GM21526 (cell line): ENCODE results near the gene NMU.
A peak's percentile ranks its signal among the peaks of the same experiment; 100 is the strongest.
"Not testable (repeated sequence)": the region's sequence is repeated elsewhere in the genome, so short reads cannot be mapped to it uniquely, and the experiment has no call there.

ENCODE experiments used
- ATAC-seq: cut with Tn5 transposase; IDR thresholded peaks from one replicate; pipeline ENCODE4 v1.9.1; 2021; ENCODE audit warnings: moderate library complexity; ENCODE audit not compliant: unreplicated experiment, low FRiP score

The NMU gene

DNA sequence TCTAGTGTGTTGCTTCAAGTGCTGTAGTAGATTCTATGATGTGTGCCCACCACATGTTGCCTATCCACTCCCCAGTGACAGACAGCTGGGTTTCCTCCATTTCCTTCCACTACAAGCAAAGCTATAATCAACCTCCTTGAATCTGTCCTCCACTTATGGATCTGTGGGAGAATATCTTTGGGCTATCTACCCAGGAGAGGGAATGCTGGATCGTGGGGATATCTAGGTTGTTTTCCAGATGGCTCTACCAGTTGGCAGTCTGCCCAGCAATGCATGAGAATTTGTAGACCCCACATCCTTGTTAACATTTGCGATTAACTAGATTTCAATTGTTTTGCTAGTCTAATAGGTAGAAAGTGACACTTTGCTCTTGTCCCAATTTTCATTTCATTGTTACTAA, 10.3 kb downstream of the NMU start:
- ATAC-seq, result no peak

DNA sequence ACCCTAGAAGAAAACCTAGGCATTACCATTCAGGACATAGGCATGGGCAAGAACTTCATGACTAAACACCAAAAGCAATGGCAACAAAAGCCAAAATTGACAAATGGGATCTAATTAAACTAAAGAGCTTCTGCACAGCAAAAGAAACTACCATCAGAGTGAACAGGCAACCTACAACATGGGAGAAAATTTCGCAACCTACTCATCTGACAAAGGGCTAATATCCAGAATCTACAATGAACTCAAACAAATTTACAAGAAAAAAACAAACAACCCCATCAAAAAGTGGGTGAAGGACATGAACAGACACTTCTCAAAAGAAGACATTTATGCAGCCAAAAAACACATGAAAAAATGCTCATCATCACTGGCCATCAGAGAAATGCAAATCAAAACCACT, 12.0 kb downstream of the NMU start:
- ATAC-seq, result not testable (repeated sequence)

DNA sequence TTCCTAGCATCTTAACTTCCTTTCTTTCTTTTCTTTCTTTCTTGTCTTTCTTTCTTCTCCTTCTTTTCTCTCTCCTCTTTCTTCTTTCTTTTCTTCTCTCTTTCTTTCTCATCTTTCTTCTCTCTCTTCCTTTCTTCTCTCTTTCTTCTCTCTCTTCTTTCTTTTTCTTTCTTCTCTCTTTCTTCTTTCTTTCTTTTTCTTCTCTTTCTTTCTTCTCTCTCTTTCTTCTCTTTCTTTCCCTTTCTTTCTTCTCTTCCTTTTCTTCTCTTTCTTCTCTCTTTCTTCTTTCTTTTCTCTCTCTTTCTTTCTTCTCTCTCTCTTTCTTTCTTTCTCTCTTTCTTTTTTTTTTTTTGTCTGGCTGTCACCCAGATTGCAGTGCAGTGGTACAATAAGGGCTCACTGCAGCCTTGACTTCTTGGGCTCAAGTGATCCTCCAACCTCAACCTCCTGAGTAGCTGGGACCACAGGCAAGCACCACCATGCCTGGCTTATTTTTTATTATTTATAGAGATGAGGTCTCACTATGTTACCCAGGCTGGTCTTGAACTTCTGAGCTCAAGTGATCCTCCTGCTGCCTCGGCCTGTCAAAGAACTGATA, 17.5 kb downstream of the NMU start:
- no peak for ATAC-seq

DNA sequence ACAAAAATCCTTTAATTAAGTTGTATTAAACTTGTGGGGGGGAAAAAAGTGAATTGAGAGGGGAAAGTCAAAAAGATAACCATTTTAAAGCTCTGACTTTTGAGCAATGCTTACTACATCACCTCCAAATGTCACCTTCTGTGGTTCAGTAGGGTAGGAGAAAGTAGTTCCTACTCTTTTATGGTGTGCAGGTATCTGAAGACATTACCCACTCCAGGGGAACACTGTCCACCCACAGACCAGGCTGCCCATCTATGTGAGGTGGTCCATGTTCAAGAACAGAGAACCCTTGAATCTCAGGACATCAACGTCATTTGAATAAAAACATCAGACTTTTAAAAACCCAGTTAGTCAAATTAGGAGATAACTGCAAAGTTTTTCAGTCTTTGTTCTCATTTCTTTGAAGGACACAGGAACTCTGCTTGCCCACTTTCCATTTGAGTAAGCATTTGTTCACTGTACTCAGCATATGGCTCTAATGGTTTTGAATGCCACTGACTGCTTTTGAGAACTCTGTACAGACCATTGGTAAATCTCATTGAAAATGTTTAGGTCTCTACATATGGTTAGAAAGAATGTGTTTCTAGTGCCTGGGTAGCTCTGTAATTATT, 18.4 kb downstream of the NMU start:
- ATAC-seq, result peak; percentile 100

DNA sequence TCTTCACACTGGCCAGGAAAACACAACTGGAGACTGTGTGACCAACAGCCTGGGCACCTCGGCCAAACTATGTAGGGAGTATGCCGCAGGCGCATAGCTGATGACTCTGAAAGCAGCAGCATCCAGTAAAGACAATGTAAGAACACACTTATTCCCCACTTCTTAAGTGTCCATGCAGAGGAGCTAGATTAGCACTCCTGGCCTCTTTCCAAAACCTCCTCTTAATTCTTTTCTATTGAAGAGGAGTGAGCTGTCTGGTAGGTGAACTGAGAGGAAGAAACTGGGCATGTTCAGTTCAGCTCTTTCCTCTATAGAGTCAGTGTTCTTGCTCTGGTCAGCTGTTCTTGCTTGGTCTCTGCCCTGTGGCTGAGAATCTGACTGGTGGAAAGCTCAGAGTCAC, 21.1 kb downstream of the NMU start:
- no peak for ATAC-seq

DNA sequence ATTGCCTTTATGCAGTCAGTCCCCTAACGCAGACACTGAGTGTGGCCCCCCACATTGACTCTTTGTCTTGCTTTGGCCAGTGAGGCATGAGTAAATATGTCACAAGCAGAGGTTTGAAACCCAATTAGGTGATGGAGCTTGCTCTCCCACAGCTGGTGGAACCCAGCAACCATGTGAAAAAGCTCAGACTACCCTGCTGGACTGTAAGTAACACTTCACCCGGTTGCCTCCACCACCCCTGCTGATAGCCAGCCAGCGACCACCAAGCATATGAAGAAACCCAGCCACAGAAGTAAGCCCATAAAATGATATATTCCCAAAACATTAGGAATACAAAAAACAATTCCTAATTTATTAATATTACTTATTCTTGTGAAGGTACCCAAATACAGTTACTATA, 22.5 kb downstream of the NMU start:
- no peak for ATAC-seq

DNA sequence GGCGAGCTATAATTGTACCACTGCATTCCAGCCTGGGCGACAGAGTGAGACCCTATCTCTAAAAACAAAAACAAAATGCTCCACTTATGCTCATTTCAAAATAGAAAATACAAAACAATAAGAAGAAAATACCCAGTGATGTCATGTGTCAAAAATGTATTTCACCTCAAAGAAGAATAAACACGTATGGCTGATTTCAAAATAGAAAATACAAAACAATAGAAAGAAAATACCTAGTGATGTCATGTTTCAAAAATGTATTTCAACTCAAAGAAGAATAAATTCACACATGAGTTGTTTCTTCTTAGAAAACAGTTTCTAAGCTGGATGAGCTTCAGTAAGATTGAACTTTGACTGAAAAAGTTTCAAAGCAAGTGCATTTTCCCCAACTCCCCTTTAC, 23.8 kb downstream of the NMU start:
- no peak for ATAC-seq

DNA sequence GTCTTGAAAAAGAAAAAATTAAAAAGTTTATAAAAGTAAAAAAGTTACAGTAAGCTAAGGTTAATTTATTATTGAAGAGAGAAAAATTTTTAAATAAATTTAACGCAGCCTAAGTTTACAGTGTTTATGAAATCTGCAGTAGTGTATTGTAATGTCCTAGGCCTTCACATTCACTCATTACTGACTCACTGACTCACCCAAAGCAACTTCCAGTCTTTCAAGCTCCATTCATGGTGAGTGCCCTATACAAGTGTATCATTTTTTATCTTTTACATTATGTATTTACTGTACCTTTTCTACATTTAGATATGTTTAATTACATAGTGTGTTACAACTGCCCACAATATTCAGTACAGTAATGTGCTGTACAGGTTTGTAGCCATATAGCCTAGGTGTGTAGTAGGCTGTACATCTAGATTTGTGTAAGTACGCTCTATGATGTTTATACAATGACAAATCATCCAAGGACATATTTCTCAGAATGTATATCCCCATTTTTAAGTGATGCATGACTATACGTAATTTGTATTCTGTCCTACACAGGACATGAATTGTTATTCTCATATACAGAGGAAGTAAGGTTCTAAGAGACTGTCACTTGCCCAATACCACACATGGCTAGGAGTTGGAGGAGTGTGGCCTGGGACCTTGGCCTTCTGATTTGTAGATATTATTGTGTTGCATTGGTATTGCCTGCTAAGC, 24.6 kb downstream of the NMU start:
- no peak for ATAC-seq

DNA sequence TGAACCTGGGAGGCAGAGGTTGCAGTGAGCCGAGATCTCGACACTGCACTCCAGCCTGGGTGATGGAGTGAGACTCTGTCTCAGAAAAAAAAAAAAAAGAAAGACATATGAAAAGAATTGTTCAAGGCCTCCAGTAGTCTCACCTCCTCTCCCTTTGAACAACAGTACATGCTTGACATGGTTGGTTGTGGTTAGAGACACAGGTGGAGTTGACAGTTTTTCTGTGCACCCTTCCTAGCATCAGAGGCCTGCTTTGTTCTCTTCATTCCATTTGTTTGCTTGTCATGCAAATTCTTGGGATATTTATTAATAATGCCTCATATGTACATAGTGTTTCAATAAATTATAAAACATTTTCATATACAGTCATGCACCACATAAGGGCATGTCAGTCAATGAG, 25.7 kb downstream of the NMU start:
- ATAC-seq, result no peak

DNA sequence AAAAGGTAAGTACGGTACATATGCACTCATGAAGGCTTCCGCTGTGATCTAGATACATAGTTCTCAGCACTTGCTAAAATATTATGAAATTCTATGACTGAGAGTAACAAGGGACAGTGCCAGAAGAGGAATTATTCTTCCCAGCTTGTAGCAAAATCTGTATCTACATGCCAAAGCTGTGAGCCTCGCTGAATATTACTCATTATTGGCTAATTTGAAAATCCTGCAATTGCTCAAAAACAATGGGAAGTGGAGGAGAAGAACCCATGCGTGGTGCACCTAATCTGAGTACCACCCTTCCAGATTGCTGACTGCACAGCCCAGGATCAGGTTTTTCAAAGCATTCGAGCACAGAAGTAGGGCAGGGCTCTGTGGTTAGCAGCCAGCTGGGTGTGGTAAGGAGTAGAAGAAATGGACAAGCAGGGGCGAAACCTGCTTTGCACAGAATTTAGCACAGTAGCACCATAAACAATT, 26.7 kb downstream of the NMU start:
- ATAC-seq, result no peak

DNA sequence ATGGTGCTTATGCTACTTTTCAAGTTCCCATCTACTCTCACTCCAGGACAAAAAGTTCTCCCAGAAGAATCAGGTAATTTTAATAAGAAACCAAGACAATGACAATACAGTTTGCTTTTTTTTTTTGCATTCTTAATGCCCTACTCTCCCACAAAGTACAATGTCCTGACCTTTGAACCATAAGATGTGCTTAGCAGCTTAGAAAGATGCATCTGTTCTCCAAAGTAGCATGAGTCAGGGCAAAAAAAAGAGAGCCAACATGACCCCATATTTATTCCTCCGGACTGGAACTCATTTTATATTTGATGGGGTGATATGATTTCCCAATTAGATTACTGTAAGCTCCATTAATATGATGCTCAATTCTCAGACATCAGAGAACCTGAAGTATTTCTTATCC, 27.5 kb downstream of the NMU start:
- no peak for ATAC-seq

DNA sequence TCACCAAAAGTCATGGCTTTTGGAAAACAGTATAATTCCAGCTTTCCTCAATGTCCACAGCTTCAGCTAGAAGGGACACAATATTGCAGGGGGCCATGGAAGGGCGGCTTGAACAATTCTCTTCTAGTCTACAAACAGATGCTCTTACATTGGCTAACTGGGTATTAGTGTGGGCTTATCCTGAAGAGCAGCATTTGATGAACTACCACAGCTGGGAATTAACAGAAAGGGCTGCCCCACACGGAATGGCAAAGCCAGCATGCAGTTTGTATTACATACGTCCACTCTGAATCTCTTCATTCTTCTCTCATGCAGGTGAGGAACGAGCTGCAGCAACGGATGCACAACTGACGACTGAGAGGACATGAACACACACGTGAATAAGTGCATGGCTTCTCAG, 31.1 kb downstream of the NMU start:
- ATAC-seq, result no peak

DNA sequence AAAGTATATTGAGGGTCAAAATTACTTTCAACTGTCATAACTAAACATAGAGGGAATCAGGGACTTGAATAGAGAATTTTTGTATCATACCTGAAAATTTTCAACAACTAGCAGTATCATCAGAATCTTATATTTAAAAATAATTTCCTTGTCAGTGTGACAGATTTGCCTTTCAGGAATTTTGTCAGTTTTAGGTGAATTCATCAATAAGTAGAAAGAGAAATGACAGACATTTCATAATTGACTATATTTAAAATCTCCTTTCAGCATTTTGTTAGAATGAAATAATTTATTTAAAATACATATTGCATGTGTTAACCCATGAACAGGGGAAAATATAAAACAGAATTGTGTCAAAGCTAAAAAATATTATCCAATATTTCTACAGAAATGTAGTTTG, 35.5 kb downstream of the NMU start:
- no peak for ATAC-seq

DNA sequence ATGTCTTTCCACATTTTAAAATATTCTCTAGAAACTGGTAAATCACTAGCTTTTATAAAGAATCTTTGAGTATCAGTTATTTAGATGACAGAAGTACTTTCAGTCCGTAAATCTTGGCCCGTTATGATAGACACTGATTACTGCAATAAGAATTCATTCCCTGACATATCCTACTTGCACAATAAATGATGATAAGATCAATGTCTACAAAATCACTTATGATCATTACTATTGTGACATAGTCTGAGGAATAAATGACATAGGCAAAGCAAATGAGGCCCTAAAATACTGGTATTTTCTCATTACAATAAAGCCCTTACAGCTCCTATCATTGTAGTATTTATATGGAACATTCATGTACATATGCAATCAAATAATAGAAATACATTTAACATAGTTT, 37.5 kb downstream of the NMU start:
- ATAC-seq, result no peak

DNA sequence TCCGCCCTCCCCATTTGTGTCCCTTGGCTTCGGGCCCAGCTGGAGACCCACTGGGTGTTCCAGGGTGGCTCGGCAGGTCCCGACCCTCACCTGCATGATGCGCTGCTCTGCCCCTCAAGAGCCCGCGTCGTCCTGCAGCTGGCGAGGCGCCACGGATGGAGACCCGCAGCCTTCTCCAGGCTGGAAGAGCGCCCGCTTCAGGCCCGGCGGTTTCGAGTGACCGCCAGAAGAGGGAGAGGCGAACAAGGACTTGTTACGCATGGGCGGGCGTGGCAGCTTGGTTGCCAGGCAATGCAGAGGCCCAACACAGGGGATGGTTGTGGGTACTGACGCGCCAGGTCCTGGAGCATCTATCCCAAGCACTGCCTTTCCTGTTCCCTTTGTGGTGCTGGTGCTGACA, 44.1 kb downstream of the NMU start, which contains the start of gene PDCL2:
Gene PDCL2, minus strand, starts transcription at position 232 of the 400 bp plus-strand sequence. Its CDS starts 136 bp downstream, at position 96.
- no peak for ATAC-seq

DNA sequence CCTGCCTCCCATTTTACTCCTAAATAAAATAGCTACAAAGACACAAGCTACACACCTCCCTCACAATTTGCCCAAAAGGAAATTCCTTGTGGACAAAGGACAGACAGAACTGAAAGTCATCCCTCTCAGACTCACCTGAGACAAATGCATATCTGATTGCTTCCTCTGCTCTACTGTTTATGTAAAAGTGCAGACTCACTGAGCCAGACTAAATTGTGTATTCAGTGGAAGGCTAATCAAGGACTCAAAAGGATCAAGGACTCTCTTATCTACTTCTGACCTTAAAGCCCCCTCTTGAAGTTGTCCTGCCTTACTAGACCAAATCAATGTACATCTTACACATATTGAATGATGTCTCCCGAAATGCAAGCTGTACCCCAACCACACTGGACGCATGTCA, 47.9 kb downstream of the NMU start:
- no peak for ATAC-seq

DNA sequence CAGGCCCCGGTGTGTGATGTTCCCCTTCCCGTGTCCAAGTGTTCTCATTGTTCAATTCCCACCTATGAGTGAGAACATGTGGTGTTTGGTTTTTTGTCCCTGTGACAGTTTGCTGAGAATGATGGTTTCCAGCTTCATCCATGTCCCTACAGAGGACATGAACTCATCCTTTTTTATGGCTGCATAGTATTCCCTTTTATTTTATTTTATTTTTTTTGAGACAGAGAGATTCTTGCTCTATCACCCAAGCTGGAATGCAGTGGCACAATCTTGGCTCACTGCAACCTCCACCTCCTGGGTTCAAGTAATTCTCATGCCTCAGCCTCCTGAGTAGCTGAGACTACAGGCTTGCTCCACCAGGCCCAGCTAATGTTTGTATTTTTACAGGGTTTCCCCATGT, 53.3 kb downstream of the NMU start:
- ATAC-seq, result not testable (repeated sequence)

DNA sequence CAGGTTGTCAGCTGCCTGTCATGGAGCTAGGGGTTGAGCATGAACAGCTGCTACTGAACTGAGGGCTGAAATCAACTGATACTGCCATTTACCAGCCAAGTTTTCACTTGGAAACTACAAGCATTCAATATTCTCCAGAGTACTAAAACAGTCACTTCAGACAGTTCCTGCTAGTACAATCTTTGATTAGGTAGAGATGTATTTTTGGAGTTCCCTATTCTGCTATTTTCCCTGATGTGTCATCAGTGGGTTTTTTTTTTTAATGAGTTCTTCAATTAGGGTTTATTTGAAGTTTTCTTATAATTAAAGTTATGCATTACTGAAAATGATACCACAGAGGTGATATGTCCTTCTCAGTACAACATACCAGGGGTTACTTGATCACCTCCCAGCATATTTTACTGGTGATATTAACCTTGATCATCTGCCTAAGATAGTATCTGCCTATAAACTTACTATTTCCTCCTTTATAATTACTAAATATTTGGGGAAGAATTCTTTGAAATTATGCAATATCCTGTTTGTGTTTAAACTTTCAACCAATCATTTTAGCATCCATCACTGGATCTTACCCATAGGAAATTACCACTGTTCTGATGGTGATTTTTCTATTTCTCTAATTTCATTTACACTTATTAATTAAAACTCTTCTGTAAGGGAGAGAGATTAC, 57.6 kb downstream of the NMU start:
- ATAC-seq, result no peak

DNA sequence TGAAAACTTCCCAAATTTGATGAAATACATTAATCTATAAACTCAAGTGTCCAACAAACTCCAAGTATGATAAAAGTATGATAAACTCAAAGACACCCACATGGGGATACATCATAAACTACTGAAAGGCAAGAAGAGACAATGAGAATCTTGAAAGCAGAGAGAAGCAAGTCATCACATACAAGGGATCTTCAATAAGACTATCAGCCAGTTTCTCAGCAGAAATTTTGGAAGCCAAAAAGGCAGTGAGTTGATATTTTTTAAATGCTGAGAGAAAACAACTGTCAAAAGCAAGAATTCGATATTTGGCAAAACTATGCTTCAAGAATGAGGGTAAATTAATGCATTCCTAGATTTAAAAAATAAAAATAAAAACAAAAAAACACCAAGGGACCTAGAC, 60.6 kb downstream of the NMU start:
- ATAC-seq, result no peak

DNA sequence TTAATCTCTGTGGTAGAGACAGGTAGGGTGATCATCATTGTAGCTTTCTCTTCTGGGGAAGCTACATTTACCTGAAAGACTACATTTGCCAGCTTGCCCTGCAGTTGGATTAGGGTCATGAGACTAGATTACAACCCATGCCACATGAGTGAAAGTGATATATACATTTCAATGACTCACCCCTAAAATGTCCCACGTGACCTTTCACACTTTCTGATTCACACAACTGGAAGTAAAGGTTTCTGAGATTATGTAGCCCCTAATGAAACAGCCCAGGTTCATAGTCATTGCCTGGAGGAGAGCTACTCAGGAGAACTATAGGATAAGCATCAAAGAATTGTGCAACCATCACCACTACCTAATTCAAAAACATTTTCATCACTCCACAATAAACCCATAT, 61.8 kb downstream of the NMU start:
- ATAC-seq, result no peak

DNA sequence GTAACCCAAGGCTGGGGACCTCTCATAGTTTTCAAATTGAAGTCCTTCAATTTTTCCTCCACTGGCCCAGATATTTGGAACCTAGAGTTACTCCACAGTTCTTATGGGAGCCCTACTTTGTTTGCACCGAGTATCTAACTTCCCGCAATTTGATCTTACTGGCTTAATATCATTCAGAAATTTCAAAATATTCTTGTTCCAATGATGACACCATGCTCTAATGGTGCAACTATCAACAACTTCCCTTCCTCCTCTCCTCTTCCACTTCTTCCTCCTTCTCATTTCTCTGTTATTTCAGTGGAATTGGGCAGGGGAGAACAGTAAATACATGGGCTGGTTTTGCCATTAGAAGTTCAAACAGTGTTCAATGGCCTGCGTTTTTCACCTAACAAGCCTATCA, 64.3 kb downstream of the NMU start:
- no peak for ATAC-seq
